ENCODE data around the gene IFITM5.
"Not testable (repeated sequence)": the region's sequence is repeated elsewhere in the genome, so short reads cannot be mapped to it uniquely, and the experiment has no call there.

The IFITM5 gene

DNA sequence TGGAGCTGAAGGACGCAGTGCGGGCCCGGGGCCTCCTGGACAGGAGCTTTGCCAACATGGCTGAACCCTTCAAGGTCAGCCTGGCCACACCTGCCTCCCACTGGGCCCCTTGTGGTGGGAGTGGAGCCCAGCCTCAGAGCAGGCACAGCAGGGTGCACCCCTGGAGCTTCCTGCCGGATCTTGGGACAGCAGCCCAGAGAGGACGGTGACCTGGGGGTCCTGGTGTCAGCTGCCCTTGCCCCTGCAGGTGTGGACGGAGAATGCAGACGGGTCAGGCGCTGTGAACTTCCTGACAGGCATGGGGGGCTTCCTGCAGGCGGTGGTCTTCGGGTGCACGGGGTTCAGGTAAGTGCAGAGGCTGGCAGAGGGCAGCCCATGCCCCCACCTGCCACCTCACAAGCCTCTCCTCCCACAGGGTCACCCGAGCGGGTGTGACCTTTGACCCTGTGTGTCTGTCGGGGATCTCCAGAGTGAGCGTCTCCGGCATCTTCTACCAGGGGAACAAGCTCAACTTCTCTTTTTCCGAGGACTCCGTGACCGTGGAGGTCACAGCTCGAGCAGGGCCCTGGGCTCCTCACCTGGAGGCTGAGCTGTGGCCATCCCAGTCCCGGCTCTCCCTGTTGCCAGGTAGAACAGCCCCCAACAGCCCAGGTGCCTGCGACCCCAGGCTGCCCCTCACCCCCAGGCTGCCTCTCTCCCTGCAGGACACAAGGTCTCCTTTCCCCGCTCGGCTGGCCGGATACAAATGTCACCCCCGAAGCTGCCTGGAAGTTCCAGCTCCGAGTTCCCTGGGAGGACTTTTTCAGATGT, 5.3 kb downstream of the IFITM5 start:
- DNase-seq, result no peak

DNA sequence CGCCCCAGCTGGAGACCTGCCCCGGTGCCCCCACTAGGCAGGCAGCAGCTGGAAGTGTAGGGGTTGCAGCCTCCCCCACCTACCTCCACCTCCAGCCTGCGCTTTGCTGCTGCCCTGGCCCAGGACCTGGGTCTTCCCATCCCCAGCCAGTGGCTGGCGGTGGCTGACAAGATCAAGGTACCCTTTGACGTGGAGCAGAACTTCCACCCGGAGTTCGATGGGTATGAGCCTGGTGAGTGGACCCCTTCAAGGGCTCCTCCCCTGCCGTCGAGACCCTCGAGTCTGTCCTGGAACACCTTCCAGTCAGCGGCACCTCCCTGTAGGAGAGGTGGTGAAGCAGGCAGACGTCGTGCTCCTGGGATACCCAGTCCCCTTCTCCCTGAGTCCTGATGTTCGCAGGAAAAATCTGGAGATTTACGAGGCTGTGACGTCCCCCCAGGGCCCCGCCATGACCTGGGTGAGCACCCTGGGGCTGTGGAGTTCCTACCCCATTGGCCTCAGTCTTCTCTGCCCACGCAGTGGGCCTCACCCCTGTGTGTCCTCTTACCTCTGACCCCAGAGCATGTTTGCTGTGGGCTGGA, 6.0 kb downstream of the IFITM5 start:
- DNase-seq, result no peak

DNA sequence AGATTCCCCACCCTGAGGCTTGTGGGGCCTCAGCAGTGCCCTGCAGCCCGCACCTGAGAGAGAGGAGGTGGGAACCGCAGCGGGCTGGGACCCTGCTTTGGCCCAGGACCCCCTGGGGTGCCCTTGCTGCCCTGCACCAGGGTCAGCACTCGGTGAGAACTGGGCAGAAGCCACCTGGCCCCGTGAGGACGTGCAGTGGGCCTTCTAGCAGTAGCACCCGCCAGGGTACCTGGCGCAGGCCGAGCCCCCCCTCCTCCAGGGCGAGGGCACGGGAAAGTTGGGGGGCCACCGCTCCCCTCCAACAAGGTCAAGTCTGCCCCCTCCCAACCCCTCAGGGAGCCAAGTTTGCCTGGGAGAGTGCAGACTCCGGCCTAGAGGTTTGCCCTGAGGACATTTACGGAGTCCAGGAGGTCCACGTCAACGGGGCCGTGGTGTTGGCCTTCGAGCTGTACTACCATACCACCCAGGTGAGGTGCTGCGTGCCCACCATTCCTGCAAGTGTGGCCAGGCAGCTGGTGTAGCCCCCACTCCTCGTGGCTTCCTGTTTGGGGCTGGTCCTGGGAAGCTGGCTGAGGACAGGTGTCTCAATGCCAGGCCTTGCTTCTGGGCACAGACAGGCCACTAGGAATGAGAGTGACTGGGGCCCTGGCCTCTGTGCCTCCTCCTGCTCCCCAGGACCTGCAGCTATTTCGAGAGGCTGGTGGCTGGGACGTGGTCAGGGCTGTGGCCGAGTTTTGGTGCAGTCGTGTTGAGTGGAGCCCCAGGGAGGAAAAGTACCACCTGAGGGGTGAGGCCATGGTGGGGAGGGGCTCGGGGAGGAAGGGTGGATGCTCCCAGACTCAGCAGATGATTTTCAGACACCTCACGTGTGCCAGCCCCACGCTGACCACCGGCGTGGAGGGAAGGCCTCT, 6.9 kb downstream of the IFITM5 start:
- no peak for DNase-seq

DNA sequence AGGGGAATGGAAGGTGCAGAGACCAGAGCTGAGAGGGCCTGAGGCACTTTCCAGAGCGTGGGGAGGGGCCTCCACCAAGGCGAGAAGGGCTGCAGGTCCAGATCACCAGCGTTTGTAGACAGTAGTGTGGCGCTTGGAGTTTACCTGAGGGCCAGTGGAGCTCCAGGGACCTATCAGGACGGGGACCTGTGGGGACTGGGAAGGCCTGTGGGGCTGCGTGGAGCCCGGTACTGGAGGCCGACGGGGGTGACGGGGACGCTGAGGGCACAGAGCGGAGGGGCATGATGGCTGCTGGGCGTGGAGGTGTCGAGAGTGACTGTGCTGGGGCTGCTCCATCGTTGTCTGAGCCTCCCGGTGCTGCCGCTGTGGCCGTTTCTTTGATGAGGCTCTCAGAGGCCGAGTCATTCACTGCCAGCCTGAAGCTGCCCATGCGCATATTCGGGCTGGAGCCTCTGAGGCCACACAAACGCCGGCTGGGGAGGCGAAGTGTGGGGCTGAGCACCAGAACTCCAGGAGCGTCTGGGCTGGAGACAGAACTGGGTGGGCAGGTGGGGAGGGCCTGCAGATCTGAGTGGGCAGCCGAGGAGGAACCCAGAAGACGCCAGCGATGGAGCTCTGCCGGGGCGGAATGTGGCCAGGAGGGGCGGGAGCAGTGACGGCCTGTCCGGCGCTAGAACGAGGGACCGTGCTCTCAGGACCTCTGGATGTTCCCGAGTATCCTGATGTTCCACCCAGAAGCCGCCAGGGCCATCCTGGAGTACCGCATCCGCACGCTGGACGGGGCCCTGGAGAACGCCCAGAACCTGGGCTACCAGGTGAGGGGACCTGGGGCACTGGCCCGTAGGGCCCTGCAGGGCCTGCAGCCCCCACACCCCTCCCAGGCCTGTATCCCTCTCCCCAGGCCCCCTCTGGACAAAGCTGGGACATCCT, 7.8 kb downstream of the IFITM5 start:
- no peak for DNase-seq

DNA sequence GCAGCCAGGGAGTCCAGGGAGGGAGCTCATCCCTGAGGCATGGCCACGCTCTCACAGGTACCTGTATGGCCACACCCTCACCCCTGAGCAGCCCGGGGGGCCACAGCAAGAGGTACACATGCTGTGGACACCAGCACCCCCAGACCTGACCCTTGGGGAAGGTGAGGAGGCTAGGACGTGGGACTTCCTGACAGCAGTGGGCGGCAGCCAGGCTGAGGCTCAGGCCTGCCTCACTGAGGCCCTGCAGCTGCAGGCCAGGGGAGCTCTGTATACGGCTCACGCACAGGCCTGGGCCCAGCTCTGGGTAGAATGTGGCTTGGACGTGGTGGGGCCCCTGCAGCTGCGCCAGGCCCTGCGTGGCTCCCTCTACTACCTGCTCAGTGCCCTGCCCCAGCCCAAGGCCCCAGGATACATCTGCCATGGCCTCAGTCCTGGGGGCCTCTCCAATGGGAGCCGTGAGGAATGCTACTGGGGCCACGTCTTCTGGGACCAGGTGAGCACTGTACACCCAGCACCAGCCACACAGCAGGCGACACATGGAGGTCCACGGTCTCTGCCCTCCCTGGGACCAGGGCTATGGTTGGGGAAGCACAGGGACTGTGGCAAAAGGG, 8.6 kb downstream of the IFITM5 start:
- peak; percentile 14 for DNase-seq

DNA sequence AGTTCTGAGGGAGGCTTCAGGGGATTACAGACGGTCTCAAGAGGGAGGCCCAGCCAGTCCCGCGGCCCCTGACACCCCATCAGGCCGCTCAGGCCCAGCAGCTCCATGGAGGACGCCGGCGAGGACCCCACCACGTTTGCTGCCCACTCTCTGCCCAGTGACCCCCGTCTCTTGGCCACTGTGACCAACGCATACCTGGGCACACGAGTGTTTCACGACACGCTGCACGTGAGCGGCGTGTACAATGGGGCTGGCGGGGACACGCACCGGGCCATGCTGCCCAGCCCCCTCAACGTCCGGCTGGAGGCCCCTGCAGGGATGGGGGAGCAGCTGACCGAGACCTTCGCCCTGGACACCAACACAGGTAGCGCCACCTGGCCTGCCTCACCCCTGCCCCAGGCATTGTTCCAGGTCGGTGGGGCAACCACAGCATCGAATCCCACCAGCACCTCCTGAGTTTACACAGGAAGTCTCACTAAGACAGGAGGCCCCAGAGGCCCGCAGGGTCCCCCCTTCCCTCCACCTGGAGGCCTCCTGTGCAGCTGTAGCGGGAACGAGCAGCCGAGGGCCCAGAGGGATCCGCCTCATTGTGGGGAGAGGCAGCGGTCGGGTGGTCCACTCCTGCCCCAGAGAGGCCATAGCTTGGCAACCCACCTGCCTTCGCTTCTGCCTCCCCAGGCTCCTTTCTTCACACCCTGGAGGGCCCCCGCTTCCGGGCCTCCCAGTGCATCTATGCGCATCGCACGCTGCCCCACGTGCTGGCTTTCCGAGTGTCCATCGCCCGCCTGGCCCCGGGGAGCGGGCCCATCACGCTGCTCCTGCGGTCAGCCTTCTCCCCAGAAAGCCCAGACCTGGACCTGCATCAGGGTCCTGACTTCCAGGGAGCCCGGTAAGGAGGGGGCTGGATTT, 9.4 kb downstream of the IFITM5 start:
- DNase-seq, result no peak

DNA sequence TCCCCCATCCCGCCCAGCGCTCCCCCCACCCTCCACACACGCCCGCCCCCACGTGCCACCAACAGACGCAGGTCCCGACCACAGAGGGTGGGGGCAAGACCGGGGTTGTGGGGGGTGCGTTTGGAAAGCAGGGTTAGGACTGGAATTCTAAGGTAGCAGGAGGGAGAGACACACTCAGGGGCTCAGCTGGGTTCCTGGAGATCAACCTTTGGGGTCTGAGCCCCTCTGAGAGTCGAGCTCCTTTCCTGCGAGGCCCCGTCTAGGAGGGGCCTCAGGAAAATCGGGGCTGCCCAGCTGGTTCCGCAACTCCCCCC, 10.0 kb downstream of the IFITM5 start:
- no peak for DNase-seq

DNA sequence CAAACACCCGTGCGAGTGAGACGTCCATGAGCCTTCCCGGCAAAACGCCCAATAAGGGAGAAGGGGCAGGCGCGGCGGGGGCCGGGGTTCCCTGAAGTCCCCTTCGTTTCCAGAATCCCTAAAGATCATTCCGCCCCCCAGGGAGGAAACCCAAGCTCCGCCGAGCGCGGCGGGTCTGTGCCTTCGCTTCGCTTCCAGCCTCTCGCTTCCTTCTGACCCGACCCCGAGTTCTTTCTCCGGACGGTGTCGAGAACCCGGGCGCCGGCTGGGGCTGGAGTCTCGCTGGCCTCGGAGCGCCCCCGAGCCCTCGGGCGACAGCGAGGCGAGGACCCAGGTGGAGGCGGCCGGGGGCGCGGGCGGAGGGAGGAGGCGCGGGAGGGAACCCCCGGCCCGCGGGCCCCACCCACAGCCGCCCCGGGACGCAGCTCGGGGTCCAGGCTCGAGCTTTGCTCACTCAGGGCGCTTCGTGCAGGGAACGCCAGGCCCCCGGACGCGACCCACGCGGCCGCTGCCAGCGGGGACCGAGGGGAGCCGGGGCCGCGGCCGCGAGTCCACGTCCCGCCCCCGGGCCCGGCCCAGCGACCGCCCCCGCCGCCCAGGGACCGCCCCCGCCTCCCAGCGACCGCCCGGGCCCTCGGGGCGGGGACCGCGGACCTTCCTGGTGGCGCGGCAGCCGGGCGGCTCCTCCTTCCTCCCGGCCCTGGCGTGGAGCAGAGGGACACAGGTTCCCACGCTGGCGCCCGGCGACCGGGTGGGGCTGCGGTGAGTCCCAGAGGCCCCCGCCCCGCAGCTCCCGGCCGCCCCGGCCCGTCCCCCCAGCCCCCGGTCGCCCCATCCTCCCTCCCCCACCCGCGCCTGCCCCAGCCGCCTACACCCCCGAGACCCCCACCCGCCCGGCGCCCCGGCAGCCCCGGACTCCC, 10.6 kb downstream of the IFITM5 start, which contains the start of gene PGGHG:
PGGHG (plus strand) TSS at position 649 of the 920 bp plus-strand sequence. CDS start 691 bp downstream, outside the sequence.
- peak; percentile 56 for DNase-seq

DNA sequence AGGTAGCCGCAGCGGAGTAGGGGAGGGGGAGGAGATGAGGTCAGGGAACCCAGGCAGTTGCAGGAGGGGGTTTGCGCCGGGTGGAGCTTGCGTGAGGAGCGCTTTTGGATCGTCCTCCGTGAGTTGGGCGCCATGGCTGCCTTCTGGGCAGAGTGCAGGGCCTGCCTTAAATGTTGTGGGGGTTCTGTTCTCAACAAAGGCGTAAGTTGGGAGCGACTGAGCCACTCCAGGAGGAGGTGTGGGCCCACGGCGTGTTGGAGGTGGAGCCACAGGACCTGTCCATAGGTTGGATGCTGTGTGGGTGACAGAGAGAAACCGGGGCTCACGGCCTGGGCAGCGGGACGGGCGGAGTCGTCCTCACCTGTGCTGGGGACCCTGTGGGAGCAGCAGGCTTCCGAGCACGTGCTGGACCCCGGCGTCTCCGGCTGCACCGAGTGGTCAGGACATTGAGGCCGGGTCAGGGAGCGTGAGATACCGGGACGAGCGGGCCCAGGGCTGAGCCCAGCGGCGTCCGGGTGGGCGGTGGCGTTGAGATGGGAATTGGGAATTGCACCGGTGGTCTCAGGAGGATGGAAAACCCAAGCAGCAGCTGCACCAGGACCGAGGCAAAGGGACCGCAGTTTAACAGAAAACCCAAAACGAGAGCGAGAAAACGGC, 11.4 kb downstream of the IFITM5 start:
- DNase-seq, result no peak

DNA sequence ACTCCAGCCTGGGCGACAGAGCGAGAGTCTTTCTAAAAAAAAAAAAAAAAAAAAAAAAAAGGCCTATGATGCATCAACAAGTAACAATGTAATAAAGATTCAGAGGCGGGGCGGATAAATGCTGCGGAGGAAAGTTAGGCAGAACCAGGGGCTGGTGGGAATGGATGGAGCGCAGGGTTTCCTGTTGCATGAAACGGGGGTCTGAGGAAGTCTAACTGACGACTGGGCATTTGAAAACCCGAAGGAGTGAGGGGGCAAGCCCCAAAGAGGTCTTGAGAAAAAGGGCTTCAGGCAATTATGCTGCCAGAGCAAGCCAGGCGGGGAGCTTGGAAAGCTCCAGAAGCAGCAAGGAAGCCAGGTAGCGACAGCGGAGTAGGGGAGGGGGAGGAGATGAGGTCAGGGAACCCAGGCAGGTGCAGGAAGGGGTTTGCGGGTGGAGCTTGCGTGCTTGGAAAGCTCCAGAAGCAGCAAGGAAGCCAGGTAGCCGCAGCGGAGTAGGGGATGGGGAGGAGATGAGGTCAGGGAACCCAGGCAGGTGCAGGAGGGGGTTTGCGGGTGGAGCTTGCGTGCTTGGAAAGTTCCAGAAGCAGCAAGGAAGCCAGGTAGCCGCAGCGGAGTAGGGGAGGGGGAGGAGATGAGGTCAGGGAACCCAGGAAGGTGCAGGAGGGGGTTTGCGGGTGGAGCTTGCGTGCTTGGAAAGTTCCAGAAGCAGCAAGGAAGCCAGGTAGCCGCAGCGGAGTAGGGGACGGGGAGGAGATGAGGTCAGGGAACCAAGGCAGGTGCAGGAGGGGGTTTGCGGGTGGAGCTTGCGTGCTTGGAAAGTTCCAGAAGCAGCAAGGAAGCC, 12.1 kb downstream of the IFITM5 start:
- not testable (repeated sequence) for DNase-seq

DNA sequence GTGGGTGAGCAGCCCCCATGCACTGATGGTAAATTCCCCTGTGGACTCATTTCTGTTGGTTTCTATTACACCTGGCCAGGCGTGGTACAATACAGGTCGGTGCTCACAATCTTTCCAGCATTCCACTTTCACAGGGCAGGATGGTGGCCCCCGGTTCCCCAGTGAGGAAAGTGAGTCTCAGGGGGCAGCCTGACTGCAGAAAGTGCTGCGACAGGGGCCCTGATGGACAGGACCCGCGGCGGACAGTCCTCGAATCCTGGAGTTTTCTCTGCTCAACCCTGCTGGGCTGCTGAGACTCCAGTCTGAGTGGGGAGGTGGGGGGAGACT, 13.5 kb downstream of the IFITM5 start:
- no peak for DNase-seq

DNA sequence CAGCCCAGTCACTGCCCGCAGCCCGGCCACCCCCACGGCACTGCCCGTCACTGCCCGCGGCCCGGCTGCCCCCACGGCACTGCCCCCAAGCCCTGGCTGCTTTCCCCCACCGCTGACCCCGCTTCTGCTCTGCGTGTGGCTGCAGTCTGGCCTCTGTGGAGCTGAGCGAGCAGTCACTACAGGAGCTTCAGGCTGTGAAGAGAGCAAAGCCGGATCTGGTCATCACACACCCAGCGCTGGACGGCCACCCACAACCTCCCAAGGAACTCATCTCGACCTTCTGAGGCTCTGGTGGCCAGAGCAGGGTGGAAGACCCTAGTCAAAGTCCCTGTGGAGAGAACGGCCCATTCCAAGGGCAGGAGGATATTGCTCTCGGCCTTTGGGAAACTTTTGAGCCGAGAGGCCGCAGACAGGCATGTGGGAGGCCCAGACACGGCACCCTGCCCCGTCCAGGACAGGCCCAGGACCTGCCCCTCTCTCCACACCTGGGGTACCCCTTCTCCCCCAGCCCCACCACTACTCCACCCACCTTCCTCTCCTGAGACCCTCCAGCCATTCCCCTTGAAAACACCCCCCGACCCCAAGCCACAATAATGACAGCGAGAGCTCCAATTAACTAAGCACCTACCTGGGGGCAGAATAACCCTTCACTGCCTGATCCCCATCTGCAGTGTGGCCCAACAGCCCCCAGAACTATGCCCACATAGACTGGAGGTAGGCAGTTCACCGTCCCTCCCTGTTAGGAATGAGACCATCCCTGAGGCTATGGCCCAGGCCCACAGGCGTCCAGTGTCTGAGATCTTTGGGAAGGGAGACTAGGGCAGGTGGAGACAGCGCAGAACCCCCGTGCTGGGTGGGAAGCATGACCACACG, 14.1 kb downstream of the IFITM5 start:
- DNase-seq, result no peak

DNA sequence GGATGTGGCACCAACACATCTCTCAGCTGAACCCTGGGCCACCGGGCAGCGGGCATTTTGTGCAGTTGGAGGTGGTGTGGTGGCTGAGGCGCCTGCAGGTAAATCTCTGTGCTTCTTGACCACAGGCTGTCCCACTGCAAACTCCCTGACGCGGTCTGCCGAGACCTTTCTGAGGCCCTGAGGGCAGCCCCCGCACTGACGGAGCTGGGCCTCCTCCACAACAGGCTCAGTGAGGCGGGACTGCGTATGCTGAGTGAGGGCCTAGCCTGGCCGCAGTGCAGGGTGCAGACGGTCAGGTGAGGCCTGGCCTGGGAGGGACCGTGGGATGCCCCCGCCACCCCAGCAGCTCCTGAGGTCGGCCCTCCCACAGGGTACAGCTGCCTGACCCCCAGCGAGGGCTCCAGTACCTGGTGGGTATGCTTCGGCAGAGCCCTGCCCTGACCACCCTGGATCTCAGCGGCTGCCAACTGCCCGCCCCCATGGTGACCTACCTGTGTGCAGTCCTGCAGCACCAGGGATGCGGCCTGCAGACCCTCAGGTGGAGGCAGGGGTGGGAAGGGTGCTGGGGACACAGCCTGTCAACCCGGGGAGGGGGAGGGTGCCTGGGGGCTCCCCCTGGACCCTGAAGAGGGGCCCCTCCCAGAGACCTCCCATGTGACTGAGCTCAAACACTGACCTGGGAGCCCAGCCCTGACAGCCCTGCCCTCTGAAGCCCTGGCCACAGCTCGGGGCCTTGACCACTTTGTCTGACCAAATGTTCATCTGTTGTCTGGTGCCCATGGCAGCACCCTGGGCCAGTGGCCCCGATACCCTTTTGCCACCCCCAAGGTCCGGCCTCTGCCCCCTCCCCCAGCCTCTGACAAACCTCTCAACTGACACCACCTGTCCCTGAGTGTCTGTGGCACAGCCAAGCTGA, 15.0 kb downstream of the IFITM5 start:
- no peak for DNase-seq

DNA sequence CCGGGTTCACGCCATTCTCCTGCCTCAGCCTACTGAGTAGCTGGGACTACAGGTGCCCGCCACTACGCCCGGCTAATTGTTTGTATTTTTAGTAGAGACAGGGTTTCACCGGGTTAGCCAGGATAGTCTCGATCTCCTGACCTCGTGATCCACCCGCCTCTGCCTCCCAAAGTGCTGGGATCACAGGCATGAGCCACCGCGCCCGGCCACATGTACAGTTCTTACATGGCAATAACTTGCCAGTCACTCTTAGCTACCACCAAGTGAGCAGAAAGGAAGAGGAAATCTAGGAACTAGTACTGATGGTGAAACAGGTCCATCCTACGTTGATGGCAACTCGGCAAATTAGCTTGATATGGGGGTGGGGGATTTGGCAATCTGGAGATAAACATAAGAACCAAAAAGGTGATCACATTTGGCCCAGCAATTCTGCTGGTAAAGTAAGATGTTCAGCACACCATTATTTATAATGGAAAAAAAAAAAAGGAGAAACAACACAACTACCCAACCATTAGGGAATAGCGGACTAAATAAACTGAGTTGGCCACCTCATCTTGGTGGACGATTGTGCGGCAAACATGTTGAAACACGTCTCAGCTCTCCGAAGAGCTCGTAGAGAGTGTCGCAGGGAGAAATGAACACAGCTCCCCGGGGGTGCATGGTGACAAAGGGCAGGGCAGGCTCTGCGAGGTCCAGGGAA, 15.8 kb downstream of the IFITM5 start:
- DNase-seq, result no peak

DNA sequence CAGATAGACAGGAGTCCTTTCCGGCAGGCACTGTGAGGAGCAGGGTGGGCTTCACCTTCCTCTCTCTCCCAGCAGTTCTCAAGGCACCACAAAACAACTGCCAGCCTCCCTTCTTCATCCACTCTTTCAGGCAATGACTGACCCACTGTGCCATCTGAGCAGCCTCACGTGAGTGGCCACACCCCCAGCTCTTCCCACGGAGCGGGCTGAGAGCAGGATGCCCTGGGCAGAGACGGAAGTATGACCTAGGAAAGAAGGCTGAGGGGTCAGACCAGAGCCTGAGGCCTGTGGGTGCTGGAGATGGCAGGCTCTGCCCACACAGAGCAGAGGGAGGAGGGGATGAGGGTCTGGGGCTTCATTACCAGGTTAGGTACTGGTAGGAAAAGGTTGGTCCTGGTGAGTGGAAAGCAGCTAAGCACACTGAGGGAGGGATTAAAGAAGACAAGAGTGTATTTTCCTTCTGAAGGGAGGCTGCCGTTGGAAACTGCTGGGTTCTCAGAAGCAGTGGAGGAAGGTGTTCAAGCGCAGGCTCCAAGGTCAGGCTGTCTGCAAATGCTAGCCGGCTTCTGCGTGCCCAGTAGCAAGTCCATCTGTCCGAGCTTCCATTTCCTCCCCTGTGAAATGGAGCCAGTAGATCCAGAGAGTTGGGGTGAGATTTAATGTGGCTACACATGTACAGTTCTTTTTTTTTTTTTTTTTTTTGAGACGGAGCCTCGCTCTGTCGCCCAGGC, 16.5 kb downstream of the IFITM5 start:
- no peak for DNase-seq

Data from right hindlimb (tissue), 1 donor.